Measurements from ENCODE around the gene FUT6.
A peak's percentile ranks its signal among the peaks of the same experiment; 100 is the strongest.
"Not testable (repeated sequence)": the region's sequence is repeated elsewhere in the genome, so short reads cannot be mapped to it uniquely, and the experiment has no call there.

FUT6 gene

GRCh38 chr19:5857203-5858081 lies 17.9 kb upstream of the FUT6 start:
- DNase-seq: no peak

DNA sequence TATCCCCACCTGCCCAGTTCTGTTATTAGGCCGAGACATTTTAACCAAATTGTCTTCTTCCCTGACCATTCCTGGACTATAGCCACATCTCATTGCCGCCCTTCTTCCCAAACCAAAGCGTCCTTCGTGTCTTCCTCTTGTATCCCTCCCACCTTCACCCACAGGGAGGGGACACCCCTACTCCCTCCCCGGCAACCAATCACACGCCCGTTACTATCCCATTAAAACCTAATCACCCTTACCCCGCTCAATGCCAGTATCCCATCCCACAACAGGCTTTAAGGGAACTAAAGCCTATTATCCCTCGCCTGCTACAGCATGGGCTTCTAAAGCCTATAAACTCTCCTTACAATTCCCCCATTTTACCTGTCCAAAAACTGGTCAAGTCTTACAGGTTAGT lies 15.6 kb upstream of the FUT6 start:
- not testable (repeated sequence) for DNase-seq

GRCh38 chr19:5854121-5854520 lies 14.6 kb upstream of the FUT6 start:
- DNase-seq: not testable (repeated sequence)

DNA sequence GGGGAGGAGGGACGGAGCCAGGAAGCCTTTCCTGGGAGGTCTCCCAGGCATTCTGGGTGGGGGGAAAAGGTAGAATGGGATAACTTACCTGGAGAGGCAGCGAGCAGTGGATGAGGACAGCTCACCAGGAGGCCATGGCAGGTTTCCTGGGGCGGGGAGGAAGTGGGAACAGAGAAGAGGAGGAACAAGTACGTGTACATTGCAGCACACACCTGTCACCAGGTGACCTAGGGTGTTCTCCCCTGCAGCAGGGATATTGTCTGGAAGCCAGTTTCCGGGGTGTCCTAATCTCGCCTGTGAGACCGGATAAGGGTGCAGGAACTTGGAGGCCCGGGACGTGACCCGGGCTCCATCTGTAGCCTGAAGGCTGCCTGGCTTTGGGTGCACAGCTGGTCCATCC lies 11.8 kb upstream of the FUT6 start, which contains the start of gene FUT3:
FUT3 (minus strand) TSS at position 148 of the 400 bp plus-strand sequence.
- no peak for DNase-seq

GRCh38 chr19:5850743-5851293 lies 11.3 kb upstream of the FUT6 start:
- DNase-seq: no peak

- no peak for DNase-seq
Observed at GRCh38 chr19:5850189-5850588, 10.7 kb upstream of the FUT6 start.

GRCh38 chr19:5848621-5849020 lies 9.1 kb upstream of the FUT6 start:
- not testable (repeated sequence) for DNase-seq

DNA sequence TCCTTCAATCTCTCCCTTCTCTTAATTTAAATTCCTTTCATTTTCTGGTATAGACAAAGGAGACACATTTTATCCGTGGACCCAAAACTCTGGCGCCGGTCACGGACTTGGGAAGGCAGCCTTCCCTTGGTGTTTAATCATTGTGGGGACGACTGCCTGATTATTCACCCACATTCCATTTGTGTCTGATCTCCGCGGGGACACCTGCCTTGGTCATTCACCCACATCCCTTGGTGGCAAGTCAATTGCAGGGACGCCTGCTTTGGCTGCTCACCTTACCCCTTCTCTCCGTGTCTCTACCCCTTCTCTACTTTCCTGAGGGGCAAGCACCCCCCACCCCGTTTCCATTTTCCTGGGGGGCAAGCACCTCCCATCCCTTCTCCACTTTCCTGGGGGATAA lies 8.3 kb upstream of the FUT6 start:
- not testable (repeated sequence) for DNase-seq

GRCh38 chr19:5844456-5845433 lies 5.2 kb upstream of the FUT6 start:
- no peak for DNase-seq

DNA sequence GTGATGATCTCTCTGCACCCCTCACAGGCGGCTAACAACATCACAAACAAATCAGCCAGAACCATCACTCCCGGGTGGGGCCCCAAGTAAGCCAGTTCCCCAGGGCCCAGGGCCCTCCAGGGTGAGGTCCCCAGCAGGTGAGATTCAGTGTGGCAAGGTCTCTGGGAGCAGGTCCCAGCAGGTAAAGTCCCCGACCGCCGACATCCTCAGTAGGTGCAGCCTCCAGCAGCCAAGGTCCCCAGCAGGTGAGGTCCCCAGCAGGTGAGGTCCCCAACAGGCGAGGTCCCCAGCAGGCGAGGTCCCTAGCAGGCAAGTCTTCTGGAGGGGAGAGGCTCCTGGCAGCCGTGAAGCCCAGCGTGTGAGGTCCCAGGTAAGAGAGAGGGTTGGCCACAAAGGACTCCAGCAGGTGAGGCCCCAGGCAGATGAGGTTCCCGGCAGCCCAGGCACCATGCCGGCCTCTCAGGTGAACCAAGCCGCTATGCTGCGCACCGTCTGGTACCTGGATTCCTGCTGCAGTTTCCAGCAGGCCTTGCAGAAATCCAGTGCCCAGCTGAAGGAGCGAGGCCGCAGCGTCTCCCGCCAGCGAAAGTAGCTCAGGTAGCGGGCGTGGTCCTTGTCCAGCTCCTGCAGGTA lies 3.9 kb upstream of the FUT6 start:
- DNase-seq: no peak

DNA sequence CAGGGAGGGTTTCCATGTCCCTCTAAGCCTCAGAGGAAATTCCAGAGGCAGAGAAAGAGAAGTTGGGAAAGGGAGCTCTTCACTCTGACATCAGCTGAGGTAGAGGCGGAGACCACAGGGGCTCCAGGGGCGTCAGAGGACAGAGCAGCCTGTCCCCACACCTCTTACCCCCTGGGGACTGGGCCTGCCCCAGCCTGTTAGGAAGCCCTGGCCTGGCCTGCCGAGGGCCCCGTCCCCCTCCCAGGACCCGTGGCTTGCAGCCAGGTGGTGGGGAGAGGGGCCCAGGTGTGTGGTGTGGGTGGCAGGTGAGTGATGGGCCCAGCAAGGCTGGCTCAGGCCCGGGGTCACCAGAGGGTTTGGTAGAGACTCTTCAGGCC lies 2.2 kb upstream of the FUT6 start:
- DNase-seq: not testable (repeated sequence)

- DNase-seq: peak; percentile 5
Observed at GRCh38 chr19:5838353-5839064, 993 bp downstream of the FUT6 start.

DNA sequence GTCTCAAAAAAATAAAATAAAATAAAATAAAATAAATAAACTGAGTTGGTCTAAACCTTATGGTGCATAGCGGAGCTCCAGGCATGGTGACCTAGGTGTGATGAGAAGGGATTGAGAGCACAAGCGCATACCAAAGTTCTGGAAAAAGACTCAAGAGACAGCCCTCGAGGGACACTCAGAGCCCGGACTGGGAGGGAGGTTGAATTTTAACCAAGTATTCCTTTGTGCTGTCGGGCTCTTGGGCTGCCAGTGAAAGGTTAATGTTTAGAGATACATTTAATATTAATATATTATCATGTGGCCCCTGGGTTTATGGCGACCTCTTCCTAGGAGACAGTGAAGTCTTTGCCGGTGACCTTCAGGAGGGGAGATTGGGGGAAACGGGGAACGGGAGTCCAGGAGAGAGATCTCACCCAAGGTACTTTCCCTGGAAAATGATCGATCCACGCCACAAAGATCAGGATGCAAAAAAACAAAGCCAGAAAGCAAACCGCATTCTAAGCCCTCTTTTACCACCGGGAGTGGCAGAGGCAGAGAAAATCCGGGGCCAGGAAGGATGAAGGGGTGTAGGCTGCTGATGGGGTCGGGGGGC lies 1.6 kb downstream of the FUT6 start:
- DNase-seq: no peak

- no peak for DNase-seq
Observed at GRCh38 chr19:5832527-5833216, 6.8 kb downstream of the FUT6 start.

GRCh38 chr19:5832061-5832460 lies 7.4 kb downstream of the FUT6 start:
- no peak for DNase-seq

- no peak for DNase-seq
Observed at GRCh38 chr19:5831159-5831558, 8.3 kb downstream of the FUT6 start.

DNA sequence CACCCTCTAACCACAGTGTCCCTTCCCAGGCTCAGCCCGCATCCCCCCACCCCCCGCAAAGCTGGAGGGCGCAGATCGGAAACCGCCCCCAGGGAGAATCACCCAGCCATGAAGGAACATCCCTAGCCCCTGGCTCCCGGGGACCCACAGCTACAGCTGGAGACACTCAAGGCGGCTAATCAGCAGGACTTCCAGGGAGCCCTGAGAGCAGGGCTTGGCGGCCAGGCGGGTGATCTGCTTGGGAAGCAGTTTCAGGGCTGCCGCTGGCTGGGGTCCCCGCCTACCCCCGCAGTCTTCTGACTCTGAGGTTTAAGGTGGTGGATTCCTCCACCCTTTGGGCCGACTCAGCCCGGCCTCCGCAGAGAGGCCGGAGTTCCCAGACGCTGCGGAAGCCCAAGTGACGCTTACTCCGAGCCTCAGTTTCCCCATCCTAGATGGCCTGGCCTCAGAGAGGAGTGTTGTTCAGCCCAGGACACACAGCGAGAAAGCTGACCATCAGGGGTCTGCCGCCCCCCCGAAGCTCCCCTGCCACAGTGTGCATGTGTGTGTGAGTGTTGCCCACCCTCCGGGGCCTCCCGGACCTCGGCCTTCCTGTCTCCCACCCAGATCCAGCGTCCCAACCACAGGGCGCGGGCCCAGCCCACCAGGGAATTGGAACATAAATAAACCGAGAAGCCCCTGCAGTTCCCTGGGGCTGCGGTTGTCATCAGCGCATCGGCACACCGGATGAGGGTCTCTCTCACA lies 9.8 kb downstream of the FUT6 start:
- DNase-seq: no peak

DNA sequence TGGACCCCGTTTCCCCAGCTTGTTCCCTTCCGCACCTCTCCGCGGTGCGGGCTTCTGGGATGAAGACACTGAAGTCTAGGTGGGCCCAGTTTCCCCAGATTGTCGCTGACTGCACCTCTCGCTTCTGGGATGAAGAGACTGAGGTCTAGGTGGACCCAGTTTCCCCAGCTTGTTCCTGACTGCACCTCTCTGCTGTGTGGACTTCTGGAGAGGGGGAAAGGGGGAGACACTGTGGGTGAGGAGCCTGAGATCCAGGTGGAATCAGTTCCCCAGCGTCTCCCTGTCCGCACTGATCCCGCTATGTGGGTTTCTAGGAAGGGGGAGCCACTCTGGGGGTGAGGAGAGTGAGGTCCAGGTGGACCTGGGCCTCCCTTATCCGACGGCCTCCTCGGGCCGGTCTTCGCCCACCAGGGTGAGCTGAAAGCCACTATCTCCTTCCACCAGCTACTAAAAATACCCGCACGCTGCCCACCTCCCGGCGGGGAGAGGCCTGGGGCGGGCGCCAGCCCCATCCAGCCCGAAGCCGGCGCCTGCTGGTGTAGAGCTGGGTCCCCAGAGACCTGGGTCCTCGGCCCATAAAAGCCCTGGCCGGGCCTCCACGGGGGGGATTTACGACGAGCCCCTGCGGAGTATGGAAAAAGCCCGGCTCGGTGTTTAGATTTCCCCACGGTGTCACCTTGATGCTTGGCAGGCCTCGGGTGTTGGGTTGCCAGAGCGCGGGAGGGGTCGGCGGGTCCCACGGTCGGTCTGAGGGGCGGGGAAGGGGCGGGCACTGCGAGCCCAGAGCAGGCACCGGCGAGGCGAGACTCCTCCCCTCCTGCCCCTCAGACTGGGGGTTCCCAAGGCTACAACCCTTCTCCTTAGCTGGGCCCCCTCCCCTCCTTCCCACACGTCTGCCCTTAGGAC lies 10.6 kb downstream of the FUT6 start:
- DNase-seq: peak; percentile 66
